Measurements from ENCODE around the gene EPPIN. TPM values are rescaled to one million over a fixed set of nuclear protein-coding genes. Genes with fewer than 3 reads are reported as not detected.

The EPPIN gene
- total and polyA plus RNA-seq, 2 donors (not counting 3 experiments of a cell fraction or from before 2014, with no cell fraction given): not detected

DNA sequence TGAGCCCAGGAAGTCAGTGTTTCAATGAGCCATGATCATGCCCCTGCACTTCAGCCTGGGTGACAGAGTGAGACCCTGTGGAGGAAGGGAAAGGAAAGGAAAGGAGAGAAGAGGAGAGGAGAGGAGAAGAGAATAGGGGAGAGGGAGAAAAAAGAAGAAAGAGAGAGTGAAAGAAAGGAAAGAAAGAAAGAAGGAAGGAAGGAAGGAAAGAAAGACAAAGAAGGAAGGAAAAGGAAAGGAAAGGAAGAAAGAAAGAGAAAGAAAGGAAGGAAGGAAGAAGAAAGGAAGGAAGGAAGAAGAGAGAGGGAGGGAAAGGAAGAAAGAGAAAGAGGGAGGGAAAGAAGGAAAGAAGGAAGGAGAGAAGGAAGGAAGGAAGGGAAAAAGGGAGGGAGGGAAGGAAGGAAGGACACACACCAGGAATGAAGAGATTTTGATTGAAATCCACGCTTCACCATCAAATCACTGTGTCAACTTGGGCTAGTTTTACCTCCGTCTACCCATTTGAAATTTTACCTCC is 17.6 kb upstream of the EPPIN start:
- Histone ChIP-seq H3K9me3 (replicated peaks; ENCODE audit: control insufficient read depth, insufficient read depth, low read length) (no peaks in the 10 kb centered on the region), H3K4me1 (ENCODE audit: control insufficient read depth, extremely low read depth, insufficient read depth, low read length) (no peaks in the 10 kb centered on the region), H3K27ac (ENCODE audit: insufficient read depth, low read depth, low read length) (no peak overlapping the region), H3K79me2 (ENCODE audit: control insufficient read depth, insufficient read depth, low read length) (no peaks in the 10 kb centered on the region), H3K36me3 (ENCODE audit: control insufficient read depth in 2 of 2, extremely low read depth in 1 of 2, insufficient read depth in 2 of 2, low read length in 2 of 2) (no peaks in the 10 kb centered on the region), H3K27me3 (ENCODE audit: control insufficient read depth in 2 of 2, insufficient read depth in 2 of 2, low read length in 2 of 2) (peaks cover 0 to 2% of the 10 kb centered on the region in 2 experiments), H4K20me1 (replicated peaks; ENCODE audit: control insufficient read depth, extremely low read depth, insufficient read depth, low read length) (no peaks in the 10 kb centered on the region), H3K9ac (replicated peaks; ENCODE audit: extremely low read depth, insufficient read depth, low read length) (no peak overlapping the region), H3K9me1 (replicated peaks; ENCODE audit: control insufficient read depth, extremely low read depth, insufficient read depth, low read length) (no peaks in the 10 kb centered on the region), H2AFZ (ENCODE audit: low read depth, low read length) (no peak overlapping the region), H3K4me2 (ENCODE audit: insufficient read depth, low read length) (no peak overlapping the region), H3K4me3 (replicated peaks in 1 of 3; ENCODE audit: insufficient read depth in 1 of 3, low read depth in 1 of 3, low read length in 3 of 3) (no peak overlapping the region)
- CTCF ChIA-PET: no interaction called here
- intact Hi-C loops (cut with micrococcal nuclease): no loop called here
- POLR2A ChIA-PET: no interaction called here
- no TSS peak for BruUV-seq (replicated peaks)
- DNase-seq (ENCODE audit: low read depth, low spot score) (no peak), FAIRE-seq (no peak)
- dilution Hi-C loops (cut with MboI; ENCODE audit: extremely low pct_ligation_motif_present, low sequenced_read_pairs): no loop called here
- TF ChIP-seq, protein P1, sequence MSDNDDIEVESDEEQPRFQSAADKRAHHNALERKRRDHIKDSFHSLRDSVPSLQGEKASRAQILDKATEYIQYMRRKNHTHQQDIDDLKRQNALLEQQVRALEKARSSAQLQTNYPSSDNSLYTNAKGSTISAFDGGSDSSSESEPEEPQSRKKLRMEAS (IDR thresholded peaks at IDR 0.05; ENCODE audit: insufficient read depth, insufficient read length): no peak
- TF ChIP-seq POLR2A (IDR thresholded peaks at IDR 0.05; ENCODE audit: low read depth, low read length): no peak
- no peak for TF ChIP-seq FOS (IDR thresholded peaks at IDR 0.05; ENCODE audit: borderline replicate concordance, insufficient read depth, low read length)
- TF ChIP-seq, protein P2, sequence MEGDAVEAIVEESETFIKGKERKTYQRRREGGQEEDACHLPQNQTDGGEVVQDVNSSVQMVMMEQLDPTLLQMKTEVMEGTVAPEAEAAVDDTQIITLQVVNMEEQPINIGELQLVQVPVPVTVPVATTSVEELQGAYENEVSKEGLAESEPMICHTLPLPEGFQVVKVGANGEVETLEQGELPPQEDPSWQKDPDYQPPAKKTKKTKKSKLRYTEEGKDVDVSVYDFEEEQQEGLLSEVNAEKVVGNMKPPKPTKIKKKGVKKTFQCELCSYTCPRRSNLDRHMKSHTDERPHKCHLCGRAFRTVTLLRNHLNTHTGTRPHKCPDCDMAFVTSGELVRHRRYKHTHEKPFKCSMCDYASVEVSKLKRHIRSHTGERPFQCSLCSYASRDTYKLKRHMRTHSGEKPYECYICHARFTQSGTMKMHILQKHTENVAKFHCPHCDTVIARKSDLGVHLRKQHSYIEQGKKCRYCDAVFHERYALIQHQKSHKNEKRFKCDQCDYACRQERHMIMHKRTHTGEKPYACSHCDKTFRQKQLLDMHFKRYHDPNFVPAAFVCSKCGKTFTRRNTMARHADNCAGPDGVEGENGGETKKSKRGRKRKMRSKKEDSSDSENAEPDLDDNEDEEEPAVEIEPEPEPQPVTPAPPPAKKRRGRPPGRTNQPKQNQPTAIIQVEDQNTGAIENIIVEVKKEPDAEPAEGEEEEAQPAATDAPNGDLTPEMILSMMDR (IDR thresholded peaks at IDR 0.05; ENCODE audit: extremely low read depth in 1 of 2, insufficient read depth in 1 of 2, low read depth in 1 of 2, low read length in 2 of 2): no peak
- no peak for TF ChIP-seq JUN (IDR thresholded peaks at IDR 0.05; ENCODE audit: borderline replicate concordance, insufficient read depth, insufficient read length, low read depth)
- no peak for TF ChIP-seq POLR2AphosphoS5 (IDR thresholded peaks at IDR 0.05; ENCODE audit: insufficient read depth, low read depth, low read length)
- TF ChIP-seq EZH2 (IDR thresholded peaks at IDR 0.05; ENCODE audit: borderline replicate concordance, low read depth, low read length, severe bottlenecking): no peak
- TF ChIP-seq GATA2 (IDR thresholded peaks at IDR 0.05; ENCODE audit: insufficient read depth, insufficient read length, low read depth, low read length): no peak
- TF ChIP-seq MYC (IDR thresholded peaks at IDR 0.05; ENCODE audit: low read depth, low read length): no peak

Measured in endothelial cell of umbilical vein (primary cell).